Measurements from ENCODE around the gene C11orf52.

GRCh38 chr11:111935317-111936039 is 16.8 kb downstream of the C11orf52 start:
- no peak for TF ChIP-seq CTCF (IDR thresholded peaks at IDR 0.05)
- TF ChIP-seq POLR2A (IDR thresholded peaks at IDR 0.05): no peak

All from suprapubic skin (tissue), 3 donors.